Keratinocyte (primary cell): Measurements from ENCODE around the gene PARP1. TPM values are rescaled to one million over a fixed set of nuclear protein-coding genes. Genes with fewer than 3 reads are reported as not detected.

Source experiments
- DNase-seq: peaks from one replicate; pipeline ENCODE4 v3.0.0-alpha.2; 2011; ENCODE audit warnings: low read depth, missing footprints, low spot score
- FAIRE-seq: peaks from 2 replicates; lab custom pipeline; 2011; peaks lifted over from hg19 to GRCh38; lab: Jason Lieb, UNC
- H2AFZ ChIP-seq: 2 replicates; pipeline ENCODE4 v1.6.0; 2012; ENCODE audit warnings: low read length, control low read depth, inconsistent platforms; ENCODE audit not compliant: control insufficient read depth
- H3K27ac ChIP-seq: 2 replicates; pipeline ENCODE4 v1.5.1; 2011; ENCODE audit warnings: low read length; ENCODE audit not compliant: control insufficient read depth, insufficient read depth
- H3K27me3 ChIP-seq: 3 replicates; pipeline ENCODE4 v1.6.0; 2011; ENCODE audit warnings: low read length; ENCODE audit not compliant: control insufficient read depth, insufficient read depth; ENCODE audit errors: extremely low read depth
- H3K36me3 ChIP-seq, 2 experiments: 2 replicates in 1 of 2; 3 replicates in 1 of 2; pipeline ENCODE4 v1.5.1; 2011; ENCODE audit warnings: low read length in 2 of 2, mild to moderate bottlenecking in 1 of 2; ENCODE audit not compliant: control insufficient read depth in 2 of 2, insufficient read depth in 2 of 2; ENCODE audit errors: extremely low read depth in 1 of 2
- H3K4me1 ChIP-seq: 3 replicates; pipeline ENCODE4 v1.5.1; 2011; ENCODE audit warnings: low read length; ENCODE audit not compliant: control insufficient read depth, insufficient read depth; ENCODE audit errors: extremely low read depth
- H3K4me2 ChIP-seq: 3 replicates; pipeline ENCODE4 v1.6.0; 2011; ENCODE audit warnings: low read depth, low read length; ENCODE audit not compliant: control insufficient read depth, insufficient read depth; ENCODE audit errors: extremely low read depth
- H3K4me3 ChIP-seq, 3 experiments: fragments of 200-600 bp in 1 of 3; sonication (generic) in 1 of 3; 2 replicates in 2 of 3; 3 replicates in 1 of 3; pipeline ENCODE4 v1.5.1; 2011 to 2016; ENCODE audit warnings: low read length in 3 of 3, mild to moderate bottlenecking in 3 of 3, control low read depth in 2 of 3, inconsistent platforms in 1 of 3, low read depth in 1 of 3, mixed read lengths in 1 of 3, mixed run types in 1 of 3, moderate library complexity in 1 of 3; ENCODE audit not compliant: control insufficient read depth in 2 of 3, insufficient read depth in 2 of 3; ENCODE audit errors: extremely low read depth in 1 of 3
- H3K79me2 ChIP-seq: 2 replicates; pipeline ENCODE4 v1.6.0; 2012; ENCODE audit warnings: low read length; ENCODE audit not compliant: control insufficient read depth, insufficient read depth
- H3K9ac ChIP-seq: 3 replicates; pipeline ENCODE4 v1.6.0; 2011; ENCODE audit warnings: low read length; ENCODE audit not compliant: control insufficient read depth, insufficient read depth; ENCODE audit errors: extremely low read depth
- H3K9me1 ChIP-seq: 3 replicates; pipeline ENCODE4 v1.6.0; 2011; ENCODE audit warnings: low read length; ENCODE audit not compliant: control insufficient read depth, insufficient read depth; ENCODE audit errors: extremely low read depth
- H3K9me3 ChIP-seq: 2 replicates; pipeline ENCODE4 v1.5.1; 2012; ENCODE audit warnings: low read depth, low read length; ENCODE audit not compliant: control insufficient read depth
- H4K20me1 ChIP-seq: 3 replicates; pipeline ENCODE4 v1.6.0; 2011; ENCODE audit warnings: low read length; ENCODE audit not compliant: control insufficient read depth, insufficient read depth; ENCODE audit errors: extremely low read depth
- CTCF ChIP-seq, 3 experiments: IDR thresholded peaks in 1 of 3; conservative IDR thresholded peaks in 1 of 3; optimal IDR thresholded peaks in 1 of 3; 2 replicates in 2 of 3; 3 replicates in 1 of 3; pipeline versions ENCODE3 to v1.5.1; 2011; ENCODE audit warnings: low read length in 3 of 3, mild to moderate bottlenecking in 3 of 3, moderate library complexity in 2 of 3, control low read depth in 1 of 3, inconsistent platforms in 1 of 3; ENCODE audit not compliant: insufficient read depth in 2 of 3; ENCODE audit errors: extremely low read depth in 1 of 3
- EZH2 ChIP-seq: IDR thresholded peaks from one replicate; pipeline ENCODE4 v1.6.1; 2012; ENCODE audit warnings: inconsistent platforms, mild to moderate bottlenecking, low read length, moderate library complexity
- dilution Hi-C: fragments of 300-500 bp; cut with MboI; formaldehyde crosslinking; loops from one replicate; pipeline ENCODE4 v1.7.0; 2020; ENCODE audit warnings: low sequenced_read_pairs; ENCODE audit not compliant: extremely low pct_ligation_motif_present
- polyA plus RNA-seq, 5 experiments: library from polyadenylated mRNA; depleted of rRNA in 3 of 5; stranded (reverse) in 3 of 5; stranded (forward) in 1 of 5; unstranded in 1 of 5; fragments of >200 nt; gene quantifications; 1 replicate in 1 of 5; 2 replicates in 3 of 5; 3 replicates in 1 of 5; pipeline versions ENCODE4 v1.2.1 to v1.2.3, GENCODE V29; 2011 to 2012; ENCODE audit warnings: missing spikeins in 2 of 5, low read depth in 1 of 5, low replicate concordance in 1 of 5

The PARP1 gene
- polyA plus RNA-seq, 1 donor (not counting 4 experiments of a cell fraction or from before 2014, with no cell fraction given): 62.9 TPM

GRCh38 chr1:226325178-226325577, 82.7 kb downstream of the PARP1 start:
- Histone ChIP-seq H3K9me3 (no peaks in the 10 kb centered on the region), H3K79me2 (no peaks in the 10 kb centered on the region), H3K9me1 (no peaks in the 10 kb centered on the region), H3K4me2 (peak overlapping the region; percentile 17), H3K36me3 (no peaks in the 10 kb centered on the region), H3K27me3 (no peaks in the 10 kb centered on the region), H3K4me1 (peaks cover 9% of the 10 kb centered on the region), H3K9ac (no peak overlapping the region), H4K20me1 (no peaks in the 10 kb centered on the region), H2AFZ (no peak overlapping the region), H3K4me3 (no peak overlapping the region), H3K27ac (no peak overlapping the region)
- dilution Hi-C loops: no loop called here
- FAIRE-seq: peak; percentile 93
- no peak for TF ChIP-seq EZH2
- no peak for TF ChIP-seq CTCF (optimal IDR thresholded peaks at IDR 0.05 in 1 of 3, IDR thresholded peaks at IDR 0.05 in 1 of 3, conservative IDR thresholded peaks at IDR 0.05 in 1 of 3; ENCODE audit: extremely low read depth in 1 of 3, insufficient read depth in 2 of 3, low read length in 3 of 3)
- DNase-seq: no peak

- Histone ChIP-seq H3K36me3 (no peaks in the 10 kb centered on the region), H3K9ac (no peak overlapping the region), H4K20me1 (no peaks in the 10 kb centered on the region), H3K27ac (no peak overlapping the region), H3K4me2 (no peak overlapping the region), H3K9me1 (no peaks in the 10 kb centered on the region), H3K27me3 (no peaks in the 10 kb centered on the region), H3K4me3 (no peak overlapping the region), H3K79me2 (no peaks in the 10 kb centered on the region), H2AFZ (no peak overlapping the region), H3K9me3 (no peaks in the 10 kb centered on the region), H3K4me1 (peaks cover 9% of the 10 kb centered on the region)
- TF ChIP-seq EZH2 (no peak), CTCF (optimal IDR thresholded peaks at IDR 0.05 in 1 of 3, IDR thresholded peaks at IDR 0.05 in 1 of 3, conservative IDR thresholded peaks at IDR 0.05 in 1 of 3; ENCODE audit: extremely low read depth in 1 of 3, insufficient read depth in 2 of 3, low read length in 3 of 3) (no peak)
- dilution Hi-C loops: no loop called here
- no peak for FAIRE-seq
- DNase-seq: no peak
Observed at GRCh38 chr1:226324479-226324878, 83.4 kb downstream of the PARP1 start.
